Spleen (tissue), 11 donors: Measurements from ENCODE around the gene TRAF4. TPM values are rescaled to one million over a fixed set of nuclear protein-coding genes. Genes with fewer than 3 reads are reported as not detected.

ENCODE experiments used
- DNase-seq: peaks from one replicate; pipeline ENCODE4 v3.0.0-alpha.2; 2020
- H3K27ac ChIP-seq, 8 donors: fragments of 200-600 bp; sonication (generic) in 7 of 8; 1 replicate in 4 of 8; 2 replicates in 4 of 8; pipeline versions ENCODE4 v1.5.0 to v1.8.0; 2016 to 2021; ENCODE audit warnings: inconsistent platforms in 4 of 8, mild to moderate bottlenecking in 4 of 8, moderate library complexity in 1 of 8
- H3K27me3 ChIP-seq, 7 donors: fragments of 200-600 bp; sonication (generic) in 6 of 7; replicated peaks in 1 of 7; 1 replicate in 4 of 7; 2 replicates in 3 of 7; pipeline versions ENCODE4 v1.5.0 to v1.8.0; 2016 to 2021; ENCODE audit warnings: inconsistent platforms in 3 of 7, mild to moderate bottlenecking in 1 of 7
- H3K36me3 ChIP-seq, 6 donors: fragments of 200-600 bp; sonication (generic) in 5 of 6; 1 replicate in 4 of 6; 2 replicates in 2 of 6; pipeline versions ENCODE4 v1.5.0 to v1.8.0; 2016 to 2021; ENCODE audit warnings: inconsistent platforms in 2 of 6
- H3K4me1 ChIP-seq, 6 donors: fragments of 200-600 bp; sonication (generic) in 5 of 6; 1 replicate in 3 of 6; 2 replicates in 3 of 6; pipeline versions ENCODE4 v1.5.0 to v1.8.0; 2016 to 2021; ENCODE audit warnings: inconsistent platforms in 3 of 6
- H3K4me3 ChIP-seq, 8 donors: fragments of 200-600 bp; sonication (generic) in 7 of 8; 1 replicate in 4 of 8; 2 replicates in 4 of 8; pipeline versions ENCODE4 v1.5.0 to v1.8.0; 2016 to 2021; ENCODE audit warnings: inconsistent platforms in 4 of 8, mild to moderate bottlenecking in 4 of 8, moderate library complexity in 2 of 8
- H3K9me3 ChIP-seq, 8 donors: fragments of 200-600 bp; sonication (generic) in 7 of 8; 1 replicate in 4 of 8; 2 replicates in 4 of 8; pipeline versions ENCODE4 v1.5.0 to v1.8.0; 2016 to 2021; ENCODE audit warnings: inconsistent platforms in 4 of 8
- POLR2A ChIP-seq, 3 donors: fragments of 450-650 bp; IDR thresholded peaks; one replicate each; pipeline ENCODE4 v1.5.1; 2017; ENCODE audit warnings: antibody characterized with exemption in 3 of 3, mild to moderate bottlenecking in 1 of 3
- POLR2AphosphoS5 ChIP-seq, 3 donors: sonication (generic); formaldehyde crosslinking; IDR thresholded peaks; one replicate each; pipeline ENCODE4 v1.5.1; 2017; ENCODE audit warnings: antibody characterized with exemption in 3 of 3
- WGBS, 5 donors: extraction: QIAGEN DNeasy Blood & Tissue Kit in 3 of 5; methylation state at CpG; one replicate each; pipeline versions ENCODE4 v1.1.5 to v1.1.7; 2013 to 2018; 5-methylcytosine and 5-hydroxymethylcytosine counted together
- intact Hi-C: fragments of 100-400 bp; cut with DNase I; formaldehyde crosslinking; loops from one replicate; pipeline ENCODE4 v1.15.0; 2023; ENCODE audit warnings: low total_unique reads
- polyA plus RNA-seq, 3 donors: library from polyadenylated mRNA; stranded (reverse); fragments of 200-250 nt; gene quantifications; one replicate each; pipeline ENCODE4 v1.2.1, GENCODE V29; 2013
- total RNA-seq, 7 donors: library from RNA; depleted of rRNA in 3 of 7; stranded (reverse); fragments of >200 nt in 3 of 7; fragmentation: NEBNext Ultra II Directional in 4 of 7; extraction: Animal tissue kit (Norgen Biotek cat#: 25700) in 4 of 7; gene quantifications; one replicate each; pipeline versions ENCODE4 v1.1.0 to v1.2.1, GENCODE V29; 2016 to 2021
- TF ChIP-seq, protein P1 (sequence below), 11 experiments: fragments of 200-600 bp in 7 of 11; fragments of 450-650 bp in 4 of 11; sonication (generic) in 4 of 11; IDR thresholded peaks in 8 of 11; conservative IDR thresholded peaks in 3 of 11; 1 replicate in 7 of 11; 2 replicates in 4 of 11; pipeline versions ENCODE4 v1.4.0 to v1.8.0; 2016 to 2021; ENCODE audit warnings: antibody characterized with exemption in 11 of 11, inconsistent platforms in 4 of 11, mild to moderate bottlenecking in 1 of 11
- donor health status: healthy with polysubstance abuse.
- donor health status: DM: no; HTN: no; CAD: no; lungs with moderate emphysema.
- donor health status: DM: no; HTN: no; CAD: no.
- donor health status: Bipolar disorder and iron deficiency.
- donor health status: healthy.
- donor health status: DM: no; HTN: no; CAD: no.
- donor health status: DM: yes; HTN: yes; CAD: no.

Gene TRAF4
- total and polyA plus RNA-seq, 10 donors, result 19.8 to 75.5 (median 34.2) TPM

DNA sequence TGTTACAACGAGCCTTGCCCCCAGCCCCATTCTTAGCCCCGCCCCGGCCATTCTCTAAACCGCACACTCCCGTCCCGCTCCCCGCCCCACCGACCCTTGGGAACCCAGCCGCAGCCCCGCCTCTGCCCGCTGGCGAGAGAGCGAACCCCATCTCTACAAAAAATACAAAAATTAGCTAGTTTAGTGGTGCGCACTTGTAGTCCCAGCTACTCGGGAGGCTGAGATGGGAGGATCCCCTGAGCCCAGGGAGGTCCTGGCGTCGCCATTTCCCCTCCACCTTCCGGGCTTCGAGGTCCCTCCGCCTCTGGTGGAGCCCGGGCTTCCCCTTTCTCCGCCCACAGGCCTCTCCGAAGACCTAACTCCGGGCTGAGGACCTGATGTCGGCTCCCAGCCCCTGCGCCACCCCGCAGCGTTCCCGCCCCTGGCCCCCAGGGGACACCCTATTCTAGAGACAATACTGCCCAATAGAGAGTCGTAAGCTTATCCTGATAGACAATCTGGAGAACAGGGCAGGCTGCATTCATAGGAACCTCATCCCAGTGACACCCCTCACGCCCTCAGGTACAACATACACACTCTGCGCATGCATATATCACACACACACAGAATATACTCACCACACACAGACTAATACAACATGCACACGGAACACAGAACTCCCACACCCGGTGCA, 31.6 kb upstream of the TRAF4 start:
- DNase-seq, result peak; percentile 94
- H3K4me1 ChIP-seq, result peaks cover 9 to 51% (median 35%) of the 10 kb centered on the region in 6 donors
- peak overlapping the region; percentile 87 to 94 (median 92) for H3K27ac ChIP-seq
- H3K36me3 ChIP-seq, result peaks cover 0 to 20% (median 8%) of the 10 kb centered on the region in 6 donors
- peaks cover 0 to 9% (median 5%) of the 10 kb centered on the region in 7 donors for H3K27me3 ChIP-seq
- no peaks in the 10 kb centered on the region for H3K9me3 ChIP-seq
- intact Hi-C loops, result no loop called here
- WGBS, 5 donors, result 12 to 22% (median 13%) methylated on average over 32 to 34 of the region's 34 CpGs
- TF ChIP-seq POLR2A (IDR thresholded peaks at IDR 0.05) (no peak), POLR2AphosphoS5 (IDR thresholded peaks at IDR 0.05) (peak; percentile 5 to 65 (median 41))
- TF ChIP-seq, protein P1, sequence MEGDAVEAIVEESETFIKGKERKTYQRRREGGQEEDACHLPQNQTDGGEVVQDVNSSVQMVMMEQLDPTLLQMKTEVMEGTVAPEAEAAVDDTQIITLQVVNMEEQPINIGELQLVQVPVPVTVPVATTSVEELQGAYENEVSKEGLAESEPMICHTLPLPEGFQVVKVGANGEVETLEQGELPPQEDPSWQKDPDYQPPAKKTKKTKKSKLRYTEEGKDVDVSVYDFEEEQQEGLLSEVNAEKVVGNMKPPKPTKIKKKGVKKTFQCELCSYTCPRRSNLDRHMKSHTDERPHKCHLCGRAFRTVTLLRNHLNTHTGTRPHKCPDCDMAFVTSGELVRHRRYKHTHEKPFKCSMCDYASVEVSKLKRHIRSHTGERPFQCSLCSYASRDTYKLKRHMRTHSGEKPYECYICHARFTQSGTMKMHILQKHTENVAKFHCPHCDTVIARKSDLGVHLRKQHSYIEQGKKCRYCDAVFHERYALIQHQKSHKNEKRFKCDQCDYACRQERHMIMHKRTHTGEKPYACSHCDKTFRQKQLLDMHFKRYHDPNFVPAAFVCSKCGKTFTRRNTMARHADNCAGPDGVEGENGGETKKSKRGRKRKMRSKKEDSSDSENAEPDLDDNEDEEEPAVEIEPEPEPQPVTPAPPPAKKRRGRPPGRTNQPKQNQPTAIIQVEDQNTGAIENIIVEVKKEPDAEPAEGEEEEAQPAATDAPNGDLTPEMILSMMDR (IDR thresholded peaks at IDR 0.05 in 8 of 11, conservative IDR thresholded peaks at IDR 0.05 in 3 of 11), result peak in 4 of 11 experiments; percentile 8 to 32 (median 18)
- peak overlapping the region; percentile 44 to 71 (median 62) for H3K4me3 ChIP-seq

DNA sequence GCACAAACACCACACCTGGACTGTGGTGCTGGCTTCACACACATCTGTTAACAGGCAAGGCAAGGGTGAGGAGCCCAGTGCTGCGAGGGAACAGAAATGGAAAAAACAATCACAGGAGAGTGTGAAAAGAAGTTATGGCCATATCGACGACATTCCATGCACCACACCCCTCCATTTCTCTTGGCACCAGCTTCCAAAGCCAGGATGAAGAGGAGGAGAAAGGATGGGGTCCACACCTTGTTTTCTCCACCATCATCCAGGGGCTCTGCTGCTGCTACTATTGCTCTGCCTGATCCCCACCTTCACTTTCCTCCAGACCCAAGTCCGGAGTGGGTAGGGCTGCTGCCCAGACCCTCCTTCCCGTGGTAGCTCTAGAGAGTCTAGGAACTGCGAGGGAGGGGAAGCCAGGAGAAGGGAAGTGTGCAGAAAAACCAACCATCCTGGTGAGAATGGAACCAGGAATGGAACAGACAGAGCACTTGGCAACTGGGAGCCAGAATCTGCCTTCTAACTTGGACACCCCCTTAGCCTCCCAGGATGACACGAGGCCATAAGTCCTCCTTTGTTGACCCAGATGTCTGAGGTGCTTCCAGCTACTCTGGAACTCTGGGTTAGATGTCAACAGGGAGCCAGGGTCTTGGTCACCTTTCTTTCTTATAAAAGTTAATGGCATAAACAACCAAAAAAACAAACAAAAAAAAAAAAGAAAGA, 31.0 kb upstream of the TRAF4 start:
- Histone ChIP-seq H3K27ac (peak overlapping the region; percentile 87 to 94 (median 92)), H3K9me3 (no peaks in the 10 kb centered on the region), H3K4me3 (peak overlapping the region in 1 of 8 donors; percentile 71), H3K36me3 (peaks cover 0 to 20% (median 8%) of the 10 kb centered on the region in 6 donors), H3K27me3 (peaks cover 0 to 16% (median 11%) of the 10 kb centered on the region in 7 donors), H3K4me1 (peaks cover 10 to 58% (median 41%) of the 10 kb centered on the region in 6 donors)
- DNase-seq, result peak; percentile 60
- intact Hi-C loops, result no loop called here
- WGBS, 5 donors, result 84 to 92% (median 88%) methylated on average over 7 of the region's 7 CpGs
- TF ChIP-seq POLR2A (IDR thresholded peaks at IDR 0.05), result no peak
- no peak for TF ChIP-seq POLR2AphosphoS5 (IDR thresholded peaks at IDR 0.05)
- TF ChIP-seq, protein P1 (IDR thresholded peaks at IDR 0.05 in 8 of 11, conservative IDR thresholded peaks at IDR 0.05 in 3 of 11), result no peak

DNA sequence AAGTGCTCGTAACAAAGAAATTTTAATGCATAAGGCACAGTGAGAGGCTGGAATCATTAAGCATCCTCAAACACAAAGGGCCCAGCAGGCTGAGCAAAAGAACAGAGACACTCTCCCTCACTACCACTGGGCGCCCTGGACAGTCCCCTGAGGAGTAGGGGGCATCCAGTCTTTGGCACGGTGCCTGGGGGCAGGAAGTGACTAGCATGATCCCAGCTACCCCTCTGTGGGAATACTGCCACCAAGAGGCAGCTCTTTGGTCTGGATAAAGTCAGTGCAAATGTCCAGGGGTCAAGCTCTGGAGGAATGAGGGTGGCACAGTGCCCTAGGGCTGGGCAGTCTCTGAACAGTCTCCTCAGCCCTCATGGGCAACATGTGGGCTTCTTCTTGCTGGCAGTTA, 29.5 kb upstream of the TRAF4 start:
- no peak overlapping the region for H3K4me3 ChIP-seq
- WGBS, 5 donors, result 85 to 97% (median 92%) methylated on average over 2 to 3 of the region's 3 CpGs
- no peak overlapping the region for H3K27ac ChIP-seq
- DNase-seq, result no peak
- intact Hi-C loops, result no loop called here
- H3K27me3 ChIP-seq, result peaks cover 0 to 18% (median 11%) of the 10 kb centered on the region in 7 donors
- TF ChIP-seq POLR2AphosphoS5 (IDR thresholded peaks at IDR 0.05), result no peak
- TF ChIP-seq, protein P1 (IDR thresholded peaks at IDR 0.05 in 8 of 11, conservative IDR thresholded peaks at IDR 0.05 in 3 of 11), result no peak
- TF ChIP-seq POLR2A (IDR thresholded peaks at IDR 0.05), result no peak
- H3K9me3 ChIP-seq, result no peaks in the 10 kb centered on the region
- peaks cover 0 to 20% (median 8%) of the 10 kb centered on the region in 6 donors for H3K36me3 ChIP-seq
- H3K4me1 ChIP-seq, result peaks cover 20 to 72% (median 55%) of the 10 kb centered on the region in 6 donors

DNA sequence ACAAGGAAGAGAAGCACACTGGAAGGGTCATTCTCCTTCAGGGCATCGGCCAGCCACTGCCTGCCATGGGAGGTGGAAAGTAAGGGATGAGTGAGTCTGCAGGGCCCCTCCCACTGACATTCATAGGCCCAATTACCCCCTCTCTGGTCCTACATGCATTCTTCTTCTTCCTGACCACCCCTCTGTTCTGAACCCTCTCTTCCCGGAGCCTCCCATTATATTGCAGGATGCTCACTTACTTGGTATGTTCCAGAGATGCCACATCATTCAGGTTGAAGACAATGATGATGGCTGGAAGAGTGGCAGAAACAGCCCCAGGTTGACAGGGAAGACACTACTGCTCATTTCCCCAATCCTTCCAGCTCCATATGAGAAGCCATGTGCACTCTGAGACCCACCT, 28.6 kb upstream of the TRAF4 start:
- Histone ChIP-seq H3K4me3 (no peak overlapping the region), H3K27me3 (peaks cover 0 to 18% (median 11%) of the 10 kb centered on the region in 7 donors), H3K4me1 (peaks cover 20 to 69% (median 55%) of the 10 kb centered on the region in 6 donors), H3K9me3 (no peaks in the 10 kb centered on the region), H3K27ac (no peak overlapping the region), H3K36me3 (peaks cover 0 to 20% (median 8%) of the 10 kb centered on the region in 6 donors)
- DNase-seq, result no peak
- no peak for TF ChIP-seq POLR2AphosphoS5 (IDR thresholded peaks at IDR 0.05)
- TF ChIP-seq, protein P1 (IDR thresholded peaks at IDR 0.05 in 8 of 11, conservative IDR thresholded peaks at IDR 0.05 in 3 of 11), result no peak
- TF ChIP-seq POLR2A (IDR thresholded peaks at IDR 0.05), result no peak
- 94 to 97% (median 96%) methylated on average over 2 of the region's 2 CpGs for WGBS, 5 donors
- intact Hi-C loops, result no loop called here
